PC-3 (cell line): ENCODE measurements around the gene SLC26A1. TPM values are rescaled to one million over a fixed set of nuclear protein-coding genes. Genes with fewer than 3 reads are reported as not detected.

ENCODE experiments used
- ATAC-seq: fragments of 200-7000 bp; cut with Tn5 transposase; 2 replicates; pipeline ENCODE4 v1.9.1; 2020; ENCODE audit warnings: mild to moderate bottlenecking, moderate library complexity
- BruUV-seq: library from RNA; stranded (reverse); fragments of 400-500 nt; replicated peaks from 2 replicates; lab custom pipeline; 2021; lab: Mats Ljungman, UMichigan
- CTCF ChIA-PET: fragments of 300-600 bp; sonication (Branson Sonifier 250); formaldehyde crosslinking; loops from one replicate; lab custom pipeline; 2022; ENCODE audit warnings: antibody characterized with exemption; lab: Charles Lee
- POLR2A ChIA-PET: fragments of 300-600 bp; sonication (Branson Sonifier 250); formaldehyde crosslinking; loops from one replicate; lab custom pipeline; 2022; ENCODE audit warnings: antibody characterized with exemption; ENCODE audit not compliant: unreplicated experiment; lab: Charles Lee
- DNase-seq: peaks from one replicate; pipeline ENCODE4 v3.0.0-alpha.2; 2015
- H2AFZ ChIP-seq: fragments of 300-600 bp; sonication (generic); 2 replicates; pipeline ENCODE4 v1.6.0; 2016; ENCODE audit warnings: antibody characterized with exemption, low read length
- H3F3A ChIP-seq: fragments of 300-600 bp; sonication (generic); one replicate; pipeline ENCODE4 v1.6.0; 2017; ENCODE audit warnings: antibody characterized with exemption, low read length, control low read depth, mild to moderate bottlenecking; ENCODE audit not compliant: unreplicated experiment
- H3K27ac ChIP-seq: fragments of 300-600 bp; sonication (generic); 2 replicates; pipeline ENCODE4 v1.5.1; 2016; ENCODE audit warnings: mild to moderate bottlenecking, low read length
- H3K27me3 ChIP-seq: fragments of 300-600 bp; sonication (generic); 2 replicates; pipeline ENCODE4 v1.6.1; 2016; ENCODE audit warnings: low read length, mixed read lengths
- H3K36me3 ChIP-seq: fragments of 300-600 bp; sonication (generic); 2 replicates; pipeline ENCODE4 v1.6.1; 2016; ENCODE audit warnings: low read depth, mixed run types, low read length, mixed read lengths
- H3K4me1 ChIP-seq: fragments of 300-600 bp; sonication (generic); 2 replicates; pipeline ENCODE4 v1.5.1; 2016; ENCODE audit warnings: low read length; ENCODE audit not compliant: insufficient read depth
- H3K4me2 ChIP-seq: fragments of 300-600 bp; sonication (generic); 2 replicates; pipeline ENCODE4 v1.6.0; 2016; ENCODE audit warnings: low read length
- H3K4me3 ChIP-seq: fragments of 300-600 bp; sonication (generic); 2 replicates; pipeline ENCODE4 v1.5.1; 2016; ENCODE audit warnings: mild to moderate bottlenecking, low read length, mixed read lengths
- H3K79me2 ChIP-seq: fragments of 300-600 bp; sonication (generic); 2 replicates; pipeline ENCODE4 v1.6.1; 2017; ENCODE audit warnings: low read length, mixed read lengths
- H3K9ac ChIP-seq: fragments of 300-600 bp; sonication (generic); 2 replicates; pipeline ENCODE4 v1.6.0; 2016; ENCODE audit warnings: mild to moderate bottlenecking, low read length
- H3K9me2 ChIP-seq: fragments of 300-600 bp; sonication (generic); replicated peaks from 2 replicates; pipeline ENCODE4 v1.6.1; 2016; ENCODE audit warnings: mixed run types, low read length, mixed read lengths
- H3K9me3 ChIP-seq: fragments of 300-600 bp; sonication (generic); 2 replicates; pipeline ENCODE4 v1.6.1; 2016; ENCODE audit warnings: low read length, mixed read lengths
- H4K20me1 ChIP-seq: fragments of 300-600 bp; sonication (generic); 2 replicates; pipeline ENCODE4 v1.6.1; 2016; ENCODE audit warnings: low read length, mixed read lengths
- CTCF ChIP-seq: fragments of 300-600 bp; sonication (generic); conservative IDR thresholded peaks from 2 replicates; pipeline ENCODE4 v1.5.1; 2017; ENCODE audit warnings: antibody characterized with exemption, low read depth, mild to moderate bottlenecking, low read length
- EZH2 ChIP-seq: fragments of 300-600 bp; sonication (generic); IDR thresholded peaks from one replicate; pipeline ENCODE4 v1.6.1; 2017; ENCODE audit warnings: antibody characterized with exemption, mild to moderate bottlenecking, low read length; ENCODE audit not compliant: unreplicated experiment
- EZH2phosphoT487 ChIP-seq: fragments of 300-600 bp; sonication (generic); IDR thresholded peaks from 2 replicates; pipeline ENCODE4 v1.6.1; 2018; ENCODE audit warnings: mild to moderate bottlenecking, antibody characterized with exemption, low read length, borderline replicate concordance
- intact Hi-C: fragments of 100-400 bp; cut with micrococcal nuclease; formaldehyde crosslinking; loops from 2 replicates; pipeline ENCODE4 v1.9.0; 2023
- total RNA-seq: library from RNA; depleted of rRNA; stranded (reverse); fragments of >200 nt; gene quantifications from 2 replicates; pipeline ENCODE4 v1.2.3, GENCODE V29; 2014

The SLC26A1 gene
- total RNA-seq, 1 experiment from 2014 or later: not detected

DNA sequence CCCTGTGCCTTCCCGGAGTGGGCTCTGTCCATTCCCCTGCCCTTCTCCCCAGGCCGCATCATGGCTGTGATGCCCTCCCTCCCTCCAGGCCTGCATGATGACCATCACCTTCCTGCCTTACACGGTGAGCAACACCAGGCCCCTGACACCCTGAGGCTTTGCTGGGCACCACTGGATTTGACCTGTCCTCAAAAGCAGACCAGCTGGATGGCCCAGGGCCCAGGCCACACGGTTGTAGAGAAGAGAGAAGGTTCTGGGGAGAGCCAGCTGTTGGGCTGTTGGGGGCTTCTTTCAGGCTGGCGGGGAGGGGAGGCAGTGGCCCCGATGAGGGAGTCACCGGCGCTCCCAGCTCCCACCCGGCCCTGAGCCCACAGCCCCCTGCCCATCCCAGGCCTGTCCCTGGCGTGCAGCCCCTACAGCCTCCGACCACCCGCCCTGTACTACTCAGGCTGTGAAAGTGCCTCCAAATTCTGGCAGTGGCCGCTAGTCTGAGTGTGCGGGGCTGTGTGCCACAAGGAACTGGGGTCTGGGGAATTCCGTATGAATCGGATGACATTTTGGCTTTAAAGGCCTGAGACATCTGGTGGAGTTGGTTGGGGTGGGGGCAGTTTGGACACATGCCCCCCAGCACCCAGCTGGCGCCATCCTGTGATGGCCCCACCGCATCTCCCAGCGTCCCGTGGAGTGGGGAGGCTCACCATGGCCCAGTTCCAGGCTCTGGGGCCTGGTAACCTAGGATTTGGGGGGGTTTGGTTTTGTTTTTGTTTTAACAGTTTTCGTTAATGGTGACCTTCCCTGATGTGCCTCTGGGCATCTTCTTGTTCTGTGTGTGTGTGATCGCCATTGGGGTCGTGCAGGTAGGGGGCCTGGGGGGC lies 41.4 kb downstream of the SLC26A1 start:
- DNase-seq (no peak), ATAC-seq (no peak)
- Histone ChIP-seq H3K9ac (no peak overlapping the region), H3K79me2 (no peaks in the 10 kb centered on the region), H3K4me3 (no peak overlapping the region), H3K9me3 (no peaks in the 10 kb centered on the region), H3K4me2 (no peak overlapping the region), H4K20me1 (no peaks in the 10 kb centered on the region), H3K27me3 (no peaks in the 10 kb centered on the region), H3F3A (no peaks in the 10 kb centered on the region), H3K36me3 (no peaks in the 10 kb centered on the region), H3K4me1 (no peaks in the 10 kb centered on the region), H3K9me2 (no peaks in the 10 kb centered on the region), H3K27ac (no peak overlapping the region), H2AFZ (no peak overlapping the region)
- intact Hi-C loops: no loop called here
- ChIA-PET POLR2A (no interaction called here), CTCF (no interaction called here)
- TF ChIP-seq EZH2: no peak
- TF ChIP-seq CTCF: no peak
- no peak for TF ChIP-seq EZH2phosphoT487
- BruUV-seq: no TSS peak

DNA sequence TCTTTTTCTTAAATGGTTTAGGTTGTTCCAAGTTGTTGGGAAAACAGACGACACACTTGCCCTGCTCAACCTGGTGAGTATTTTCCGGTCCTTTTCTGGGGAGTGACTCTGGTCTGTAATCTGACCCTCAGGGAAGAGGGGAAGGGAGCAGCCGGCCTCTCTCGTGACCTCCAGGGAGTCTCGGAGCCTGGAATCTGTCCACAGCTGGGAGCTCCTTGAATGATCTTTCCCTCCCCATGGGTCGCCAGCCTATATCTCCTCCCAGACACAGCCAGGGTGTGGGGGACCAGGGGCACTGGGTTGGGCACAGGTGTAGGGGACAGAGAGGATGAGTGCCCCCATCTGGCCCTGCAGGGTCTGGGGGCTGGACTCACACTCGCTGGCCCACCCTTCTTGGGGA lies 42.0 kb downstream of the SLC26A1 start:
- no TSS peak for BruUV-seq

More for the DNA sequence above, 42.0 kb downstream of the SLC26A1 start:
- CTCF ChIA-PET: no interaction called here
- ATAC-seq (no peak), DNase-seq (no peak)
- no peaks in the 10 kb centered on the region for H3K9me3 ChIP-seq
- no peak overlapping the region for H3K9ac ChIP-seq
- no peaks in the 10 kb centered on the region for H3F3A ChIP-seq
- no peak overlapping the region for H3K4me2 ChIP-seq
- H3K4me3 ChIP-seq: no peak overlapping the region
- no peaks in the 10 kb centered on the region for H3K79me2 ChIP-seq
- TF ChIP-seq EZH2 (no peak), CTCF (no peak), EZH2phosphoT487 (no peak)
- intact Hi-C loops: no loop called here
- no peaks in the 10 kb centered on the region for H3K9me2 ChIP-seq
- no peaks in the 10 kb centered on the region for H3K4me1 ChIP-seq
- H3K27ac ChIP-seq: no peak overlapping the region
- H2AFZ ChIP-seq: no peak overlapping the region
- no peaks in the 10 kb centered on the region for H3K27me3 ChIP-seq
- no peaks in the 10 kb centered on the region for H4K20me1 ChIP-seq
- POLR2A ChIA-PET: no interaction called here
- no peaks in the 10 kb centered on the region for H3K36me3 ChIP-seq
